B cell (primary cell): Measurements from ENCODE around the gene ABTB2. TPM values are rescaled to one million over a fixed set of nuclear protein-coding genes. Genes with fewer than 3 reads are reported as not detected.

Experiments used
- ATAC-seq: fragments of 200-7000 bp; cut with Tn5 transposase; one replicate; pipeline ENCODE4 v1.10.0; 2021; ENCODE audit warnings: low read depth, mild to moderate bottlenecking, moderate number of reproducible peaks, moderate library complexity
- CTCF ChIA-PET: fragments of 350-600 bp; sonication (Branson Sonifier 250); formaldehyde crosslinking; loops from one replicate; lab custom pipeline; 2021; ENCODE audit warnings: antibody characterized with exemption, inconsistent platforms; lab: Charles Lee
- POLR2A ChIA-PET: fragments of 350-600 bp; sonication (Branson Sonifier 250); formaldehyde crosslinking; loops from one replicate; lab custom pipeline; 2021; ENCODE audit warnings: antibody characterized with exemption; lab: Charles Lee
- DNase-seq: peaks from one replicate; pipeline ENCODE4 v3.0.0; 2013
- H2AFZ ChIP-seq: 2 replicates; pipeline ENCODE4 v1.6.1; 2012; ENCODE audit warnings: mild to moderate bottlenecking, low read depth, low read length; ENCODE audit not compliant: insufficient read depth, poor library complexity, severe bottlenecking
- H3K27ac ChIP-seq, 2 donors: 1 replicate in 1 of 2; 2 replicates in 1 of 2; pipeline ENCODE4 v1.5.1; 2012 to 2013; ENCODE audit warnings: low read length in 2 of 2, mild to moderate bottlenecking in 2 of 2, moderate library complexity in 1 of 2
- H3K27me3 ChIP-seq, 4 experiments: fragments of 200-600 bp in 1 of 4; sonication (generic) in 1 of 4; replicated peaks in 1 of 4; 1 replicate in 2 of 4; 2 replicates in 2 of 4; pipeline versions ENCODE4 v1.6.1 to v1.7.0; 2013 to 2016; ENCODE audit warnings: low read length in 3 of 4, mild to moderate bottlenecking in 2 of 4, mixed read lengths in 1 of 4, moderate library complexity in 1 of 4; ENCODE audit not compliant: insufficient read depth in 4 of 4, control insufficient read depth in 3 of 4; ENCODE audit errors: control extremely low read depth in 1 of 4
- H3K36me3 ChIP-seq, 2 experiments: replicated peaks in 1 of 2; 1 replicate in 1 of 2; 2 replicates in 1 of 2; pipeline versions ENCODE4 v1.6.1 to v1.7.1; 2013; ENCODE audit warnings: low read length in 1 of 2; ENCODE audit not compliant: insufficient read depth in 2 of 2, control insufficient read depth in 1 of 2; ENCODE audit errors: control extremely low read depth in 1 of 2, extremely low read depth in 1 of 2
- H3K4me1 ChIP-seq, 2 donors: fragments of 200-600 bp in 1 of 2; sonication (generic) in 1 of 2; 1 replicate in 1 of 2; 2 replicates in 1 of 2; pipeline versions ENCODE4 v1.5.1 to v1.6.1; 2013 to 2017; ENCODE audit warnings: low read length in 2 of 2; ENCODE audit not compliant: control insufficient read depth in 2 of 2, insufficient read depth in 2 of 2
- H3K4me2 ChIP-seq: replicated peaks from 2 replicates; pipeline ENCODE3; 2012; ENCODE audit warnings: mild to moderate bottlenecking, low read depth, low read length; ENCODE audit not compliant: poor library complexity, severe bottlenecking
- H3K4me3 ChIP-seq, 5 experiments: fragments of 200-600 bp in 1 of 5; sonication (generic) in 1 of 5; 1 replicate in 3 of 5; 2 replicates in 2 of 5; pipeline versions ENCODE4 v1.5.1 to v1.7.0; 2011 to 2016; ENCODE audit warnings: low read length in 4 of 5, mild to moderate bottlenecking in 4 of 5, low read depth in 2 of 5, control low read depth in 1 of 5, moderate library complexity in 1 of 5; ENCODE audit not compliant: insufficient read depth in 1 of 5; ENCODE audit errors: control extremely low read depth in 1 of 5, extremely low read depth in 1 of 5
- H3K79me2 ChIP-seq: fragments of 200-600 bp; sonication (generic); one replicate; pipeline ENCODE4 v1.6.0; 2016; ENCODE audit warnings: low read length; ENCODE audit not compliant: control insufficient read depth, insufficient read depth
- H3K9ac ChIP-seq: fragments of 200-600 bp; sonication (generic); 2 replicates; pipeline ENCODE4 v1.6.1; 2017; ENCODE audit warnings: mild to moderate bottlenecking, low read length, moderate library complexity
- H3K9me3 ChIP-seq, 3 donors: one replicate each; pipeline versions ENCODE4 v1.6.1 to v1.7.1; 2013; ENCODE audit warnings: low read length in 2 of 3; ENCODE audit not compliant: control insufficient read depth in 2 of 3, insufficient read depth in 1 of 3; ENCODE audit errors: control extremely low read depth in 1 of 3
- H4K20me1 ChIP-seq: 2 replicates; pipeline ENCODE4 v1.6.0; 2012; ENCODE audit warnings: mild to moderate bottlenecking, low read length; ENCODE audit not compliant: insufficient read depth, control insufficient read depth, poor library complexity, severe bottlenecking
- H3K27ac Mint-ChIP-seq: one replicate; pipeline ENCODE4 v1.8.0; 2021; ENCODE audit warnings: mixed read lengths
- H3K27me3 Mint-ChIP-seq: one replicate; pipeline ENCODE4 v1.8.0; 2021; ENCODE audit warnings: mixed read lengths
- H3K4me1 Mint-ChIP-seq: one replicate; pipeline ENCODE4 v1.8.0; 2021; ENCODE audit warnings: mixed read lengths
- H3K4me3 Mint-ChIP-seq: one replicate; pipeline ENCODE4 v1.8.0; 2021; ENCODE audit warnings: mixed read lengths
- H3K9me3 Mint-ChIP-seq: one replicate; pipeline ENCODE4 v1.8.0; 2022; ENCODE audit warnings: mixed read lengths; ENCODE audit not compliant: insufficient read depth
- CTCF ChIP-seq: fragments of 200-600 bp; IDR thresholded peaks from one replicate; pipeline ENCODE4 v1.8.0; 2022; ENCODE audit warnings: antibody characterized with exemption, mild to moderate bottlenecking
- EZH2 ChIP-seq: IDR thresholded peaks from 2 replicates; pipeline ENCODE4 v1.6.1; 2012; ENCODE audit warnings: borderline replicate concordance, low read depth, mild to moderate bottlenecking, moderate library complexity, low read length; ENCODE audit not compliant: insufficient read depth, poor library complexity, severe bottlenecking
- WGBS: methylation state at CpG from one replicate; pipeline ENCODE4 v1.1.5; 2013; ENCODE audit warnings: missing lambda C conversion rate; ENCODE audit not compliant: insufficient coverage; 5-methylcytosine and 5-hydroxymethylcytosine counted together
- intact Hi-C: fragments of 100-400 bp; cut with micrococcal nuclease; formaldehyde crosslinking; loops from one replicate; pipeline ENCODE4 v1.10.0; 2022
- polyA plus RNA-seq: library from polyadenylated mRNA; depleted of rRNA; stranded (reverse); fragments of >200 nt; gene quantifications from 2 replicates; pipeline ENCODE4 v1.2.3, GENCODE V29; 2012
- total RNA-seq, 2 donors: library from RNA; stranded (reverse); fragments of 120-200 nt in 1 of 2; gene quantifications; 1 replicate in 1 of 2; 2 replicates in 1 of 2; pipeline versions ENCODE4 v1.2.3 to v1.2.4, GENCODE V29; 2013 to 2022

The ABTB2 gene
- total and polyA plus RNA-seq, 2 donors (not counting 1 experiment from before 2014, with no cell fraction given): 0.30 to 5.9 TPM

- no peaks in the 10 kb centered on the region for H3K4me1 Mint-ChIP-seq
- CTCF ChIA-PET: no interaction called here
These were observed 22.9 kb upstream of the ABTB2 start for GRCh38 chr11:34380696-34381095.

GRCh38 chr11:34379539-34379938 lies 21.7 kb upstream of the ABTB2 start:
- Mint-ChIP-seq H3K9me3 (peaks cover 13% of the 10 kb centered on the region), H3K4me3 (no peak overlapping the region), H3K4me1 (no peaks in the 10 kb centered on the region), H3K27ac (no peak overlapping the region), H3K27me3 (peaks cover 13% of the 10 kb centered on the region)
- intact Hi-C loops: no loop called here
- Histone ChIP-seq H2AFZ (no peak overlapping the region), H3K36me3 (no peaks in the 10 kb centered on the region), H3K79me2 (no peaks in the 10 kb centered on the region), H3K4me2 (no peak overlapping the region), H3K27me3 (peaks cover 0 to 8% (median 0%) of the 10 kb centered on the region in 4 experiments), H4K20me1 (no peaks in the 10 kb centered on the region), H3K27ac (no peak overlapping the region), H3K4me1 (no peaks in the 10 kb centered on the region), H3K4me3 (no peak overlapping the region), H3K9ac (no peak overlapping the region), H3K9me3 (peaks cover 5 to 23% (median 23%) of the 10 kb centered on the region in 3 donors)
- CTCF ChIA-PET: no interaction called here
- DNase-seq: no peak
- no peak for ATAC-seq
- no peak for TF ChIP-seq CTCF
- no peak for TF ChIP-seq EZH2
- WGBS: no CpG with 5 or more reads among the region's 1 CpG
- POLR2A ChIA-PET: no interaction called here

More at GRCh38 chr11:34380696-34381095, 22.9 kb upstream of the ABTB2 start:
- Mint-ChIP-seq H3K9me3 (peaks cover 10% of the 10 kb centered on the region), H3K4me3 (no peak overlapping the region), H3K27me3 (peaks cover 10% of the 10 kb centered on the region), H3K27ac (no peak overlapping the region)
- POLR2A ChIA-PET: no interaction called here
- H3K4me2 ChIP-seq: no peak overlapping the region
- H2AFZ ChIP-seq: no peak overlapping the region
- H3K36me3 ChIP-seq: no peaks in the 10 kb centered on the region
- no CpG with 5 or more reads among the region's 2 CpGs for WGBS
- H3K4me3 ChIP-seq: no peak overlapping the region
- no peaks in the 10 kb centered on the region for H3K4me1 ChIP-seq
- H4K20me1 ChIP-seq: no peaks in the 10 kb centered on the region
- intact Hi-C loops: no loop called here
- ATAC-seq (no peak), DNase-seq (no peak)
- peaks cover 0 to 8% (median 0%) of the 10 kb centered on the region in 4 experiments for H3K27me3 ChIP-seq
- no peak for TF ChIP-seq EZH2
- TF ChIP-seq CTCF: no peak
- H3K9ac ChIP-seq: no peak overlapping the region
- H3K79me2 ChIP-seq: no peaks in the 10 kb centered on the region
- H3K27ac ChIP-seq: no peak overlapping the region
- peaks cover 3 to 23% (median 23%) of the 10 kb centered on the region in 3 donors for H3K9me3 ChIP-seq
